Mucosa of rectum (tissue), 2 donors: ENCODE results near the gene LIPI.
A peak's percentile ranks its signal among the peaks of the same experiment; 100 is the strongest.

Experiments used
- H3K27ac ChIP-seq, 2 donors: one replicate each; pipeline ENCODE4 v1.7.0; 2013; ENCODE audit warnings: inconsistent platforms in 2 of 2, low read depth in 2 of 2, low read length in 2 of 2
- H3K27me3 ChIP-seq, 2 donors: one replicate each; pipeline ENCODE4 v1.7.0; 2013; ENCODE audit warnings: low read length in 2 of 2; ENCODE audit not compliant: control insufficient read depth in 2 of 2, insufficient read depth in 2 of 2
- H3K36me3 ChIP-seq, 2 donors: one replicate each; pipeline ENCODE4 v1.7.0; 2013; ENCODE audit warnings: low read length in 2 of 2; ENCODE audit not compliant: control insufficient read depth in 2 of 2, insufficient read depth in 2 of 2
- H3K4me1 ChIP-seq, 2 donors: one replicate each; pipeline ENCODE4 v1.7.0; 2013; ENCODE audit warnings: low read length in 2 of 2, mild to moderate bottlenecking in 1 of 2; ENCODE audit not compliant: control insufficient read depth in 2 of 2, insufficient read depth in 2 of 2
- H3K4me3 ChIP-seq, 2 donors: one replicate each; pipeline ENCODE4 v1.7.0; 2013; ENCODE audit warnings: low read length in 2 of 2
- H3K9ac ChIP-seq, 2 donors: one replicate each; pipeline ENCODE4 v1.7.0; 2013; ENCODE audit warnings: low read length in 2 of 2, low read depth in 1 of 2, mild to moderate bottlenecking in 1 of 2
- H3K9me3 ChIP-seq, 2 donors: one replicate each; pipeline ENCODE4 v1.7.0; 2013; ENCODE audit warnings: low read length in 2 of 2; ENCODE audit not compliant: control insufficient read depth in 2 of 2
- donor health status: healthy.
- donor health status: Normal muscosa, but diverticular disease.

Gene LIPI

GRCh38 chr21:14210738-14211137 is at the start of gene LIPI:
TSS of gene LIPI (minus strand) at chr21:14210955. CDS start at chr21:14210845, 110 bp downstream.
- no peak within 1 kb of the TSS for H3K9ac ChIP-seq
- H3K27ac ChIP-seq = no peak within 1 kb of the TSS
- H3K4me1 ChIP-seq = no peaks in the 10 kb centered on the region
- H3K4me3 ChIP-seq = no peak within 1 kb of the TSS
- no peaks in the 10 kb centered on the region for H3K9me3 ChIP-seq
- no peaks in the 10 kb centered on the region for H3K27me3 ChIP-seq
- no peaks in the 10 kb centered on the region for H3K36me3 ChIP-seq

GRCh38 chr21:14260174-14260764 is 49.5 kb upstream of the LIPI start:
- H3K4me1 ChIP-seq = peaks cover 15 to 19% of the 10 kb centered on the region in 2 donors
- H3K36me3 ChIP-seq = no peaks in the 10 kb centered on the region
- H3K27ac ChIP-seq = peak overlapping the region; percentile 45 to 52
- H3K4me3 ChIP-seq = peak overlapping the region; percentile 44 to 64
- H3K9me3 ChIP-seq = no peaks in the 10 kb centered on the region
- H3K27me3 ChIP-seq = no peaks in the 10 kb centered on the region
- no peak overlapping the region for H3K9ac ChIP-seq

GRCh38 chr21:14259747-14260146 is 49.0 kb upstream of the LIPI start:
- H3K9me3 ChIP-seq = no peaks in the 10 kb centered on the region
- H3K9ac ChIP-seq = no peak overlapping the region
- no peaks in the 10 kb centered on the region for H3K36me3 ChIP-seq
- peak overlapping the region; percentile 44 to 64 for H3K4me3 ChIP-seq
- peak overlapping the region; percentile 45 to 52 for H3K27ac ChIP-seq
- H3K4me1 ChIP-seq = peaks cover 15 to 19% of the 10 kb centered on the region in 2 donors
- no peaks in the 10 kb centered on the region for H3K27me3 ChIP-seq

DNA sequence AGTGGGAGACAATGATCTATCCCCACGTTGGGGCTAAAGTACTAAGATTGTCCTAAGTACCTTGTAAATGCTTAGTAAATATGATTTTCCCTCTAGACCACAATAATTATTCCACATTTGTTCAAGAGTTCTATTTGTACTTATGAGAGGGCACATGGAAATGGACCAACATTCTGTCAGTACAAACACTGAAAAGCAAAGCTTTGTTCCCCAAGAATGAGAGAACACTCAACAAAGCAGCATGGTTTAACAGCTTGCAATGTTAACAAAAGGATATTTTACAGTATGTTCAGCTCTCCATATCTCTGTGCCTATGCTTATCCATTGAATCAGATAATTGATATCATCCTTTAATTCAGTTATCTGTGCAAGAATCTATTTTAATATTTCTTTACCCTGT is 40.6 kb upstream of the LIPI start:
- Histone ChIP-seq H3K36me3 (no peaks in the 10 kb centered on the region), H3K4me3 (no peak overlapping the region), H3K9me3 (no peaks in the 10 kb centered on the region)

GRCh38 chr21:14245711-14246110 is 35.0 kb upstream of the LIPI start:
- no peaks in the 10 kb centered on the region for H3K36me3 ChIP-seq
- no peak overlapping the region for H3K9ac ChIP-seq
- no peaks in the 10 kb centered on the region for H3K27me3 ChIP-seq
- H3K27ac ChIP-seq = no peak overlapping the region
- no peaks in the 10 kb centered on the region for H3K9me3 ChIP-seq
- H3K4me3 ChIP-seq = no peak overlapping the region
- no peaks in the 10 kb centered on the region for H3K4me1 ChIP-seq

More for the DNA sequence above, 40.6 kb upstream of the LIPI start:
- Histone ChIP-seq H3K27me3 (no peaks in the 10 kb centered on the region), H3K4me1 (peaks cover 0 to 3% of the 10 kb centered on the region in 2 donors), H3K9ac (no peak overlapping the region), H3K27ac (no peak overlapping the region)

DNA sequence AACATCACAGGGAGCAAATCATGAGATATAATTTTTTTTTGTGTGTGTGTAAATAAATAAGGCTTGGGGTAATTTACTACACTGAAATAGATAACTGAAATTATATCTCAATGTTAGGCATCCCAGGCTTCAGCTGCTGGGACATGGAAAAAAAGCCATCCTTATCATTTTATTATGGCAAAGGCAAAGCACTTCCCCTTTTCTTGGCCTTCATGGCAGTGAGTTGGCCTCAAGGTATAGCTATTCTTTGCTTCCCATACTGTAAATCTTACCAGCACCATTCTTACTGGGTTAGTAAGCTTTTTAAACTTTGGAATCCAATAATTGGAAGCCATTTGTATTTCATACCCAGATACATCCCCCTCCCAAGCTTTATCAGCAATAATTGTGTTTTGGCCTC is 34.2 kb upstream of the LIPI start:
- H3K9ac ChIP-seq = no peak overlapping the region
- no peaks in the 10 kb centered on the region for H3K9me3 ChIP-seq
- H3K27ac ChIP-seq = no peak overlapping the region

GRCh38 chr21:14243874-14244273 is 33.1 kb upstream of the LIPI start:
- Histone ChIP-seq H3K36me3 (no peaks in the 10 kb centered on the region), H3K4me3 (no peak overlapping the region), H3K27me3 (no peaks in the 10 kb centered on the region), H3K4me1 (no peaks in the 10 kb centered on the region), H3K9ac (no peak overlapping the region), H3K9me3 (no peaks in the 10 kb centered on the region), H3K27ac (no peak overlapping the region)

More for the DNA sequence above, 34.2 kb upstream of the LIPI start:
- no peaks in the 10 kb centered on the region for H3K27me3 ChIP-seq
- H3K4me3 ChIP-seq = no peak overlapping the region
- no peaks in the 10 kb centered on the region for H3K36me3 ChIP-seq
- H3K4me1 ChIP-seq = no peaks in the 10 kb centered on the region

GRCh38 chr21:14243461-14243860 is 32.7 kb upstream of the LIPI start:
- no peak overlapping the region for H3K27ac ChIP-seq
- no peaks in the 10 kb centered on the region for H3K9me3 ChIP-seq
- no peak overlapping the region for H3K9ac ChIP-seq
- no peaks in the 10 kb centered on the region for H3K4me1 ChIP-seq
- no peaks in the 10 kb centered on the region for H3K27me3 ChIP-seq
- no peak overlapping the region for H3K4me3 ChIP-seq
- no peaks in the 10 kb centered on the region for H3K36me3 ChIP-seq

DNA sequence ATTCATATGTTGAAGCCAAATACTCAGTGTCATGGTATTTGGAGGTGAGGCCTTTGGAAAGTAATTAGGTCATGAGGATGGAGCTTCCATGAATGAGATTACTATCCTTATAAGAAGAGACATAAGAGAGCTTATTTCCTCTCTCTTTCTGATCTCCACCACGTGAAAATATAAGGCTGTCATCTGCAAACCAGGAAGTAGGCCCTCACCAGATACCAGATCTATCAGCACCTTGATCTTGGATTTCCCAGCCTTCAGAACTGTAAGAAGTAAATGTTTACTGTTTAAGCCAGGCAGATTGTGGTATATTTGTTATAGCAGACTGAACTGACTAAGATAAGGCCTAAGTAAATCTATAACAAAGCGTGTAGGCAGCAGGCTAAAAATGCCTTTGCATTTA is 30.5 kb upstream of the LIPI start:
- no peaks in the 10 kb centered on the region for H3K27me3 ChIP-seq

GRCh38 chr21:14239281-14239680 is 28.5 kb upstream of the LIPI start:
- H3K27me3 ChIP-seq = no peaks in the 10 kb centered on the region

More for the DNA sequence above, 30.5 kb upstream of the LIPI start:
- H3K36me3 ChIP-seq = no peaks in the 10 kb centered on the region
- H3K4me3 ChIP-seq = no peak overlapping the region
- H3K9me3 ChIP-seq = no peaks in the 10 kb centered on the region
- H3K9ac ChIP-seq = no peak overlapping the region
- H3K4me1 ChIP-seq = no peaks in the 10 kb centered on the region
- no peak overlapping the region for H3K27ac ChIP-seq

More at GRCh38 chr21:14239281-14239680, 28.5 kb upstream of the LIPI start:
- no peaks in the 10 kb centered on the region for H3K36me3 ChIP-seq
- H3K9ac ChIP-seq = no peak overlapping the region
- no peaks in the 10 kb centered on the region for H3K9me3 ChIP-seq
- no peak overlapping the region for H3K27ac ChIP-seq
- H3K4me1 ChIP-seq = no peaks in the 10 kb centered on the region
- H3K4me3 ChIP-seq = no peak overlapping the region
